Anterior cingulate cortex (tissue), 58 donors: ENCODE data around the gene MAP3K5.
A peak's percentile ranks its signal among the peaks of the same experiment; 100 is the strongest.
"Not testable (repeated sequence)": the region's sequence is repeated elsewhere in the genome, so short reads cannot be mapped to it uniquely, and the experiment has no call there.

Experiments
- DNase-seq, 58 donors: peaks; one replicate each; lab custom pipeline; 2025; lab: John Stamatoyannopoulos, UW

Gene MAP3K5

DNA sequence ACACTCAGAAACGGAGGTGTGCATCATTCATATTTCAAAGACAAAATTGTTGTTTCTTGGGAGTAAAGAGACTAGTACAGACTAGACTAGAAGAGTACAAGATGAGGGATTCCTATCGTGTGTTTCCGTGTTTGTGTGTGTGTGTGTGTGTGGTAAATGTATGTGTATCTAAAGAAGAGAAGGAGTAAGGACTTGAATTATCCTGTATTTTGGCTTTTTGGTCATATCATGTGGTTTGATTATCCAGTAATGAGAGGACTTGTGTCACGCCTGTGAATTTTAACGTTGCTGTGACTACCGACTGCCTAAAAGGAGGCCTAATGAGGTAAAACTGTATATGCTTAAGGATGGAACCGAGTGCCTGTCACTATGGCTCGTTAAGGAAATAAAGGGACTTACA lies 197.6 kb downstream of the MAP3K5 start:
- DNase-seq, result no peak

DNA sequence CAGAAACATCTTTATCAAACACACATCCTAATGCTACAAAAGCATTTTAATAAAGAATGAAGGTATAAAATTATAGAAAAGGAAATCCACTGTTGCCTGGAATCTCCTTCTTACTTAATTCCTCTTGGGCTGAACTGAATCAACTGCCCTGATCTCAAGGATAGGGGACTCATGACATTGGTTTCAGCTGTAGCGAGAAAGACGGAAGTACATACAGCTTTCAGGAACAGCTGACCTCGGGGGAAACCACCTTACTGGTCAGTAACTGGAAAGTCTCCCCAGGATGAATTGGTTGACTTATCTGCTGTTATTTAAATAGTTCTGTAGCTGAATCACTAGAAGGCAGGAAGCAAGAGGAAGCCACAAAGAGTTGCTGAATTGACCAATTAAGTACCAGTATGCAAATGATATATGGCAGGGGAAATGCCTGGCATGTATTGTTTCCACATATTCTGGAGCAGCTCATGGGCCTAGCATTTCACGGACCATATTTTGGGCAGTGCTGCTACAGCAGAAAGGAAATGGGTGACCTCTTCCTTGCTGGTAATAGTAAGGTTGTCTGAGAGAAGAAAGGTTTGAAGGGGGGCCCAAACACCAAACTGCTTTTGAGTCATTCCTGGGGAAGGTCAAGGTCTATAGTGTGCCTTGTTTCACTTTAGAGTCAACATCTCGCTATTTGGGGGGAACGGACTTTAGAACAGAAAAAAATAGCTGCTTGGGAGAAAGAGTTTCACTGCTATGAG lies 198.4 kb downstream of the MAP3K5 start:
- DNase-seq, result peak in 2 of 58 donors; percentile 5 to 6

DNA sequence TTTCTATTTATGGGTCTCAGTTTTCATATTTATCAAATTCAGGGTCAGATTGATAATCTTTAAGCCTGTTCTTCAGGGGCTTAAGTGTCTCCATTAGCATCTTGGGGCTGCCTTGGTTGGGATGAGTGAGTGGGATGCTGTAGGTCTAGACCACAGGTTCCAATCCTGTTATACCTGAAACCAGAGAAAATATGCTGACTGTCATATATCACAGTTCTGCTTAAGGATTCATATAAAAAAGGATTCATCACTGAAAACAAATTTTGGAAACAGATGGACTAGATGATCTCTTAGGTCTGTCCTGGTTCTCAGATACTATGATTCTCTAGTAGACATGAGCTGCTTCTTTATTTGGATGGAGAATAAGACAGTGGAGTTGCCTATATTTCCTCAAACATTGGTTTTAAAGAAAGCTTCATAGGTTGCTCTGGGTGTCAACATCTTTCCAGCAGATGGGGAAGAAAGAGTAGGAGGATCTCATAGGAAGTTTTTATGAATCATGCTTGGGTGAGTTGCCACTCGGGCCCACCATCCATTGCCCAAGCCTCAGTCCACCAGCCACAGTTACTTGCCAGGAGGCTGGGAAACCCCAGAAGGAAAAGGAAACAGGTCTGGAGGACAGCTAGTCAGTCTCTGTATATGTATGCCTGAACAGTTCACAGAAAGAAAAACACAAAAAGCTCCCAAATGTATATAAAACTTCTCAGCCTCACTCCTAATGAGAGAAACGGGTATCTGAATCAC lies 199.2 kb downstream of the MAP3K5 start:
- DNase-seq, result no peak

DNA sequence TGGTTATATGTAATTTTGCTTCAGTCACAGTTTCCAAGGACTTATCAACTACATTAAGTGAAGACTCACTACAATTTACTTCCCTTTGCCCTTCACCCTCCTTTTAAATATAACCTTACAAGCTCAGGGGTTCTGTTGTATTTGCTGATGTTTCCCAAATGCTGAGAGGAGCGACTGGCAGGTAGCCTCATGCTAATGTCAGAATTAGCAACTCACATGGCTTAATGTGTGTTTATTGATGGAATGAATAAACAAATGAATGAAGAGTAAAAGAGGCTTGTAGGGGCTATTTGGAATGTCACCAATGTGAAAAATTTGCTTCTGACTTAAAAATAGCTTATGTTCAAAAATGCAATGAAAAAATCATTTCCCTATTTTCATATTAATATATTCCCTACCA lies 200.7 kb downstream of the MAP3K5 start:
- no peak for DNase-seq

DNA sequence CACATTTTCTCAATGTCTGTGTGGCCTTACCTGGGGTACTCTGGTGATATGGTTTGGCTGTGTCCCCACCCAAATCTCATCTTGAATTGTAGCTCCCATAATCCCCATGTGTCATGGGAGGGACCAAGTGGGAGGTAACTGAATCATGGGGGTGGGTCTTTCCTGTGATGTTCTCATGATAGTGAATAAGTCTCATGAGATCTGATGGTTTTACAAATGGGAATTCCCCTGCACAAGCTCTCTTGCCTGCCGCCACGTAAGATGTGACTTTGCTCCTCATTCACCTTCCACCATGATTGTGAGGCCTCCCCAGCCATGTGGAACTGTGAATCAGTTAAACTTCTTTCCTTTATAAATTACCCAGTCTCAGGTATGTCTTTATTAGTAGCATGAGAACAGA lies 201.4 kb downstream of the MAP3K5 start:
- DNase-seq, result not testable (repeated sequence)

DNA sequence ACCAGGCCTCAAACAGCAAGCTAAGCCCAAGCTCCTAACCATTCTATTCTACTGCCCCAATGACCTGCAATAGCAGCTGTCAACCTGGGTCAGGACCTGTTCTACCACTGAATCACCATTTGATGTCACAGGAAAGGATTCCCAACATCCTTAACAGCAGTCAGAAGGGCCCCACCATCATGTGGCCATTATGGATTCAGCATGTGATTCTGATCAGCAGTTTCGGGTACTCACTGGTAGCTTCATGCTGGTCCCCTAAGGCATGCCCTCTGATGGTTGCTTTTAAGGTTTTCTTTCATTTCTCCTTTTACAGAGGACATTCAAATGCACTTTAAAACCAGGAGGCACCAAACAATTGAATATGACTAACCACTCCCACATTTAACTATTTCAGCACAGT lies 204.8 kb downstream of the MAP3K5 start:
- DNase-seq, result no peak

DNA sequence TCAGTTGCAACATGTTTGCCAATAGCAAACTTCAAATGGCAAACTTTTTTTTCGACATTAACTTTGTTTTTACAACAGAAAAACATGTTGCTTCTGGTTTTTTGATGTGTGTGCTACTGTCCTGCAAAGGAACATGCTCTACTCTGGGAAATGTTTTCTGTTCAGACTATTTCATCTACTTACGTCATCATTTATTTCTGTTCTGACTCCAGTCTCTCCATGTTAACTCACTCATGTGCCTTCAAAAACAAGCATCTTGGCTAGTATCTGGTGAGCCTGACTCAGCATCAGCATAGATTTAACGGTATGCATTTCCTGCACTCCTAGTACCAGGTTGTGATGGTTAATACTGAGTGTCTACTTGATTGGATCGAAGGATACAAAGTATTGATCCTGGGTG lies 206.0 kb downstream of the MAP3K5 start:
- no peak for DNase-seq

DNA sequence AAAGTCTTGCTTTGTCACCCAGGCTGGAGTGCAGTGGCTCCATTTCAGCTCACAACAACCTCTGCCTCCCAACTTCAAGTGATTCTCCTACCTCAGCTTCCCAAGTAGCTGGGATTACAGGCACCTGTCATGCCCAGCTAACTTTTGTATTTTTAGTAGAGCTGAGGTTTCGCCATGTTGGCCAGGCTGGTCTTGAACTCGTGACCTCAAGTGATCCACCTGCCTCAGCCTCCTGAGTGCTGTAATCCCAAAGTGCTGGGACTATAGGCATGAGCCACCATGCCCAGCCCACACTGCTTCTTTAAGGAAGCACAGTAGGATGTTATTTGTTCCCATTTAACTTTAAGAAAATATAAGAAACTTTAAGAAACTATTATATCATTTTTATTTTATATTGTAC lies 206.8 kb downstream of the MAP3K5 start:
- DNase-seq, result not testable (repeated sequence)

DNA sequence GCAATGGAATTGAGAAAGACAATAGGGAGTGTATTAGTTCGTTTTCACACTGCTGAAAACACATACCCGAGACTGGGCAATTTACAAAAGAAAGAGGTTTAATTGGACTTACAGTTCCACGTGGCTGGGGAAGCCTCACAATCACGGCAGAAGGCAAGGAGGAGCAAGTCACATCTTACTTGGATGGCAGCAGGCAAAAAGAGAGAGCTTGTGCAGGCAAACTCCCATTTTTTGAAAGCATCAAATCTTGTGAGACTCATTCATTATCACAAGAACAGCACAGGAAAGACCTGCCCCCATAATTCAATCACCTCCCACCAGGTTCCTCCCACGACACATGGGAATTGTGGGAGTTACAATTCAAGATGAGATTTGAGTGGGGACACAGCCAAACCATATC lies 208.0 kb downstream of the MAP3K5 start:
- DNase-seq, result not testable (repeated sequence)

DNA sequence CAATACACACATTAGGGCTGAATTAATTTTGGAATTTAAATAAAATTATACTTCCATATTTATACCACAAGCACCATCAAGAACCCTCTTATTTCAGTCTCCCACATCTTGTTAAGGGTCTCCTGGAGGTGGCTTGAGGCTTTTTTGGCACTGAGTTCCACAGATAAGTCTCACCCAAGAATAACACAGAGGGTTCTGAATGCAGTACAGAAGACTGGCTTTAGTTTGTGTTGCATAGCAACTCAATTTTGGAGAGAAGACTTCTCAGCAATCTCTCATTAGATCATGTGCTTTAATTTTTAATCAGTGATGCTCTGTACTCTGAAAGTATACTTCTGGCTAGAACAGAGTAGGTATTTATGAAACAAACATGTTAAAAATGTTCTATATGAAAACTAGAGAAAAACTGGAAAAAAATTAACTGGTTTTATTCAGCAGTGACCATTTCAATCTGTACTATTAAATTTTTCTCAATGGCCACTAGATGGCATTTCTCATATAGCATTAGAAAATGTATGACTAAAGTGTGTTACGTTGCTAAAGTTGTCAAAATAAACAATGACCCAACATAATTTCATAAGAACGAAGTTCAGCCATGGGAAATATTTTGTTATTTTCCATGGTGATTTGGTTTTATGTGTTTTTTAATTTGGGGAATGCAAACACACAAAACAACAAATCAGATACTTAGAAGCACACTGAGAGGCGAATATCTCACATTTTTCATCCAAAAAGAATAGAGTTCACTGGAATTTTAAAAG lies 209.4 kb downstream of the MAP3K5 start:
- DNase-seq, result no peak

DNA sequence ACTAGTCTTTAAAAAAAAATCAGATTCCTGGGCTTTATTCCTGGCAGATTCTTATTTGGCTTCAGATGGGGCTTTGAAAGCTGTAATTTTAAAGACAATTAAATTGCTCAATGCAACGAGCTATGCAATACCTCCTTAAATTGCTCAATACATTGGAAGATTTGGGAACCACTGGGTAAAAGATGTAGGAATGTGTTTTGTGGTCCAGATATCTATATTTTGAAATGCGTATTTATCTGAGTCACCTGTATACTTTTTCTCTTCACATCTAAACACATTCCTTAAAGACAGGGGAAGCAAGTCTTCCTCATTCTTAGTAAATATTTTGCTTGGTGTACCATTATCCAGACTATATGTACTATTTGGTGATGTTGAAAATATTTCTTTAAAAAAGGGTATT lies 212.5 kb downstream of the MAP3K5 start:
- DNase-seq, result no peak

DNA sequence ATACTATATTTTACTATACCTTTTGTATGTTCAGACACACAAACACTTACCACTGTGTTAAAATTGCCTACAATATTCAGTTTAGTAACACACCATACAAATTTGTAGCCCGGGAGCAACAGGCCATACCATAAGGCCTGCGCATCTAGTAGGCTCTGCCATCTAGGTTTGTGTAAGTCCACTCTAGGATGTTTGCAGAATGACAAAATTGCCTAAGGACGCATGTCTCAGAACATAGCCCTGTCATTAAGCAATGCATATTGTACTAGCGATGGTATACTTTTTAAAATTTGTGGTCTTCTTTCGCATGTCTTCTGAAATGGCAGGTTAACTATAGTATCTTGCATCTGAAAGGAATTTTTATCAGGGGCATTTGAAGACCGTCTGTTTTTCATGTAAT lies 215.5 kb downstream of the MAP3K5 start:
- DNase-seq, result no peak

DNA sequence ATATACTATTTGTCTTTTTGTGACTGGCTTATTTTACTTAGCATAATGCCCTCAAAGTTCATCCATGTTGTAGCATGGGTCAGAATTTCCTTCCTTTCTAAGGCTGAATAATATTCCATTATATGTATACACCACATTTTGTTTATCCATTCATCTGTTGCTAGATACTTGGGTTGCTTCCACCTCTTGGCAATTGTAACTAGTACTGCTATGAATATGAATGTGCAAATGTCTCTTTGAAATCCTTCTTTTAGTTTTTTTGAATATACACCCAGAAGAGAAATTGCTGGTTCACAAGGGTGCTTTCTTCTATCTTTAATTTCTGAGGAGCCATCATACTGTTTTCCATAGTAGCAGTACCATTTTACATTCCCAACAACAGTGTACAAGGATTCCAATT lies 220.8 kb downstream of the MAP3K5 start:
- no peak for DNase-seq

DNA sequence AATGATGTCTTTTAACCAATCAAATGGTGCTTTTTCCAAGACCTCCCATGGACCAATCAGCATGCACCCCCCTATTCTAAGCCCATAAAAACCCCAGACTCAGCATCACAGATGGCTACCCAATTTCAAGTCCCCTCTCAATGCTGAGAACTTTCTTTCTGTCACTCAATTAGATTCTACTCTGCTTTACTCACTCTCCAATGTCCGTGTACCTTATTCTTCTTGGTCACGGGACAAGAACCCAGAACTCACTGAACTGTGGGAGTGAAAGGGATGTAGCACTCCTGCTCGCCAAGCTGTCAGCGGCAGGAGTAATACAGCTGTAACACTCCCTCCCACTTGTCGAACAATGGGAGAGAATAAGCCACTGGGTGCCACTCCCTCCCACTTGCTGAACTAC lies 221.2 kb downstream of the MAP3K5 start:
- no peak for DNase-seq

DNA sequence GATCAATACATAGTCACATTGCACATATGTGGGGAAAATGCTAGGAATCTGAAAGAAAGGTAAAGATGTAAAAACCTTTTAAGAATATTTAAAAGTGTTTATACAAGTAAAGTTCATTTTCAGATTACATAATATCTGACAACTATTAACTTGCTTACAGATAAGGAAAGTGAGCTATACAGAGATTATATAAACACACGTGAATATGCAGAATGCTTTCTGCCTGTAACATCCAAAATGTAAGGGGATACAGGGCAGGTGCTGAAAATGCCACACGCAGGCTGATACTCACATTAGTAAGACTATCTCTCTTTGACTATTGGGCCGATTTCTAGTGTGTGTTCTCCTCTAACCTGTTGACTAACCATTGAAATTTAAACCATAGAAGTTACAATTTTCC lies 224.1 kb downstream of the MAP3K5 start:
- no peak for DNase-seq

DNA sequence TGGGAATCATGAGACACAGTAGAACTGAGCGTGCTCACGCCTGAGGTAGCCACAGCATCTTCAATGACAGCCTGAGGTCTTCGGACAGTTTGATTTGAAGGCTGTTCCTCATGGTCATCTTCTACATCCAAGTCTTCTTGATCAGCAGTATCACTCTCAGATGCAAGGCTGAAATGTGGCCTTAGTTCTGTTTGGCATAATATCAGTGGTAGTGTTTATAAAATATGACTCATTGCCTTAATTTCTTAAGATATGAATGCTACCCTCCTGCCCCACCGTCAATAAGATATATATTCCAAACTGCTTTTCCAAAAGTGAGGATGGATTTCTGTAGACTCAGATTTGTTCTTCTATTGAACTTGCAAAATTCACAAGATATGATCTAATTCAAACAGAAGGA lies 224.6 kb downstream of the MAP3K5 start:
- no peak for DNase-seq

DNA sequence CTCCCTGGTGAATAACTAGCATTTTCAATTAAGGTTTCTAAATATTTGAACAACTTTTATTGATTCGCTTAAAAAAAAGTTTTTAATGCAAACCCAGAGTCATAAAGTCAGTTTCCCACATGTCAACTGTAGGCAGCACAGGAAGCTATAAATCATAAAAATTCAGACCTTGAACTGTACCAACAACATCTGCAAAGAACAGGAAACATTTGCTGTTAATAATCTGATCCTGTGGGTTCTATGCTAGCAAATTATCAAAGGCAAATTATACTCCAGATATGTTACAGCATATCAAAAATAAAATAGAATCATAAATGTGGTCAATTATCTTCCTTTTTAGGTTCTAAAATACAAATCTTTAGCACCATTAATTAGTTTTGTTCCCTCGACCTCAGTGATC lies 225.4 kb downstream of the MAP3K5 start:
- no peak for DNase-seq

DNA sequence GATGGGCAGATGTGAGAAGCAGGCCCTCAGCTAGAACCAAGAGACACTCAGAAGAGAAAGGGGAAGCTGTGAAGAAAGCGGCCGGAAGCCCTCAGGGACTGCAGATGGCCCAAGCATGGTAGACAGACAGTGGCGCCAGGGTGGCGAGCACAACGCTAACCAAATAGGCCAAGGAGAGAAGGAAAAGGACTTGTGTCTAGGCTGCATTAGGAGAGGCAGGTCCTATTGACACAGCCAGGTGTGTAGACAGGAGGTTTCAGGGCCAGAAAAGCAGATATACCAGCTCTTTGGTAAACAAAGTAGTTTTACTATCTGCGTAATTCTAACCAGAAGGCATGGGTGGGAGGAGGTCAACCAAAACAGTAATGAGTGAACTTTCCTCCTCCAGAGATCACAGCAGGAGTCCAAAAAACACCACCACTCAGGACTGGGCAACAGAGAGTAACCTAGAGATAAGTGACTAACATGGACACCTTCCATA lies 226.2 kb downstream of the MAP3K5 start:
- no peak for DNase-seq

DNA sequence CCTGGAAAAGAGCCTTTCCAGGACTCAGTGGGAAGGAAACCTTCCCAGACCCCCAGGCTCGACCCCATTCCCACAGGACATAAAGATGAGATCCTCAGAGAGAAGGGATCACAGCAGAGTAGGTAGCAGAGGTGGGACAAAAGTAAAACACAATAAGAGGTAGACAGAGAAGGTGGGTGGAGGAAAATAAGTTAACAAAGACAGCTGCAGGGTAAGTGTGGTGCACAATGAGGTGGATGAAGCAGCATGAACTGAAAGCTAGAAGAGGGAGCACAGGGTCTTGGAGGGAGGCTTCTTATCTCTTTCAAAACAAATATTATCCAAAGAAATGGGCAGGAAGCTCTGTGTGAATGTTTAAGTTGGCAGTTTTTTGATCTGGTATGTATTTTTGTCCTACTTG lies 228.1 kb downstream of the MAP3K5 start:
- DNase-seq, result no peak

DNA sequence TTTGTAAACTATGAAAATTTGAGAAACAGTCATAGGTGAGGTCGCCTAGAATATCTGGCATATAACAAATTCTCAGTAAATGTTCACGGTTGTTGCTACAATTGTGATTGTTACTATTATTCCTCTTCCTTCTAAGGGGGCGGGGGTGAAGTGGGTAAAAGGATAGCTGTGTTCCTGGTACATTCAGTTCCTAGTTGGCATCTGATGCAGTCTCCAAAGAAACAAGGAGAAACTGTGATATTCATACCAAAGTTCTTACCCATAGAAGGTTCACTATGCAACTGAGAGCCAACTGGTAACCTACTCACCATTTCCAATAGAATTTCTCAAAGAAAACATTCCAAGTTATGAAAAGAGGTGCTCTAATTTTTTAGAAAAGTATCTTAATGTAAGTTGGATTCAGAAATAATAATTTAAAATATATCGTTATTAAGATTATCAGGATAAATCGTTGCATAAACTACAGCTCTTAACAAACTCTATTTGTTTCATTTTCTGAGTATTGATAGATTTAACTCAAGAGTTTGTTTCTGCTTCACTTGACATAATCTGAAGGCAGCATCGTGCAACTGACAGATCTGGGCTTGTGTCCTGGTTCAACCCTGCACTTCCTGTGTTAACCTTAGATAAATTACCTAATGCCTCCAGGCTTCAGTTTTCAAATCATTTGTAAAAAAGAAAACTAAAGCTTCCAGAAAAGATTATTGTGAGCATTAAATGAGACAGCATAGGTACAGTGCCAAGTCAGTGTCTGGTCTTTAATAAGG lies 228.7 kb downstream of the MAP3K5 start:
- peak in 2 of 58 donors; percentile 19 to 35 for DNase-seq

DNA sequence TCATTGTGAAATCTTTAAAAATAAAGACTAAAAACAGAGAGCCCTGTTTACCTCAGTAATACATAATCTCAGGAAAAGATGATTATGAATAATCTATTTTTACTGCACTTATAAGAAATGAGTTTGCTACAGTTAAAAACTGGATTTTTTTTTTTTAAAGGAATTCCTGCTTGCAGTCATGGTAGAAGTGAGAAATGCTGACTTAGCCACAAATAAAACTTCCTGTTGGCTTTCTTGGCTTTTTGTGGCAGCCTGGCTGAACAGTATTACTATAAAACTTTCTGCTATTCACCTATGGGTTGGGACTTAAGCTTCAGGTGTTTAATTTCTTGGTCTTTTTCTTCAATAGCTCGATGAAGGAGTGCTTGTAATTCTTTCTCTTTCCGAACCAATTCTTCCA lies 230.1 kb downstream of the MAP3K5 start:
- DNase-seq, result no peak
